HepG2 (cell line): Measurements from ENCODE around the gene RBM44. TPM values are rescaled to one million over a fixed set of nuclear protein-coding genes. Genes with fewer than 3 reads are reported as not detected.

Experiments used
- ATAD3A ChIP-seq: sonication (generic); formaldehyde crosslinking; IDR thresholded peaks from 2 replicates; pipeline ENCODE4 v1.4.0; 2020; ENCODE audit warnings: missing genetic modification reagents
- GABPB1 ChIP-seq: IDR thresholded peaks from 2 replicates; pipeline ENCODE4 v1.6.1; 2016; ENCODE audit warnings: mild to moderate bottlenecking, missing genetic modification reagents, moderate library complexity, missing compliant biosample characterization
- MYPOP ChIP-seq: sonication (generic); formaldehyde crosslinking; IDR thresholded peaks from 2 replicates; pipeline ENCODE4 v1.8.1; 2023; ENCODE audit warnings: mild to moderate bottlenecking, moderate library complexity, missing genetic modification reagents
- RCOR2 ChIP-seq: IDR thresholded peaks from 2 replicates; pipeline ENCODE4 v1.6.1; 2016; ENCODE audit warnings: missing biosample characterization, missing genetic modification reagents
- ZNF230 ChIP-seq: sonication (generic); formaldehyde crosslinking; IDR thresholded peaks from 2 replicates; pipeline ENCODE4 v1.4.0; 2020; ENCODE audit warnings: mild to moderate bottlenecking, missing genetic modification reagents
- ZNF891 ChIP-seq: sonication (generic); formaldehyde crosslinking; IDR thresholded peaks from 2 replicates; pipeline ENCODE4 v1.5.0; 2020; ENCODE audit warnings: mild to moderate bottlenecking, missing genetic modification reagents
- polyA plus RNA-seq, 8 experiments: library from polyadenylated mRNA; depleted of rRNA in 3 of 8; stranded (reverse) in 7 of 8; unstranded in 1 of 8; fragments of >200 nt; fragmentation: Illumina TruSeq in 4 of 8; extraction: Trizol in 4 of 8; gene quantifications; 2 replicates each; pipeline versions ENCODE4 v1.2.1 to v1.2.3, GENCODE V29; 2011 to 2016; ENCODE audit warnings: low read depth in 4 of 8, missing spikeins in 1 of 8, mixed read lengths in 1 of 8; ENCODE audit not compliant: insufficient read depth in 1 of 8
- total RNA-seq, 5 experiments: library from RNA; depleted of rRNA; stranded (reverse); fragments of >200 nt; fragmentation: Illumina TruSeq; extraction: Trizol; gene quantifications; 2 replicates each; pipeline ENCODE4 v1.2.3, GENCODE V29; 2016; ENCODE audit warnings: low read depth in 1 of 5
- TF ChIP-seq, protein P1 (sequence below): sonication (generic); formaldehyde crosslinking; IDR thresholded peaks from 2 replicates; pipeline ENCODE4 v1.5.1; 2020; ENCODE audit warnings: mild to moderate bottlenecking, missing genetic modification reagents, moderate library complexity
- TF ChIP-seq, protein P2 (sequence below): sonication (generic); formaldehyde crosslinking; IDR thresholded peaks from 2 replicates; pipeline ENCODE4 v1.9.0; 2021; ENCODE audit warnings: missing genetic modification reagents, borderline replicate concordance

Gene RBM44
- total and polyA plus RNA-seq, 2 of the 13 experiments (the other 11 are each of a cell fraction or from before 2014, with no cell fraction given): 0.13 to 0.50 TPM

- TF ChIP-seq, protein P1, sequence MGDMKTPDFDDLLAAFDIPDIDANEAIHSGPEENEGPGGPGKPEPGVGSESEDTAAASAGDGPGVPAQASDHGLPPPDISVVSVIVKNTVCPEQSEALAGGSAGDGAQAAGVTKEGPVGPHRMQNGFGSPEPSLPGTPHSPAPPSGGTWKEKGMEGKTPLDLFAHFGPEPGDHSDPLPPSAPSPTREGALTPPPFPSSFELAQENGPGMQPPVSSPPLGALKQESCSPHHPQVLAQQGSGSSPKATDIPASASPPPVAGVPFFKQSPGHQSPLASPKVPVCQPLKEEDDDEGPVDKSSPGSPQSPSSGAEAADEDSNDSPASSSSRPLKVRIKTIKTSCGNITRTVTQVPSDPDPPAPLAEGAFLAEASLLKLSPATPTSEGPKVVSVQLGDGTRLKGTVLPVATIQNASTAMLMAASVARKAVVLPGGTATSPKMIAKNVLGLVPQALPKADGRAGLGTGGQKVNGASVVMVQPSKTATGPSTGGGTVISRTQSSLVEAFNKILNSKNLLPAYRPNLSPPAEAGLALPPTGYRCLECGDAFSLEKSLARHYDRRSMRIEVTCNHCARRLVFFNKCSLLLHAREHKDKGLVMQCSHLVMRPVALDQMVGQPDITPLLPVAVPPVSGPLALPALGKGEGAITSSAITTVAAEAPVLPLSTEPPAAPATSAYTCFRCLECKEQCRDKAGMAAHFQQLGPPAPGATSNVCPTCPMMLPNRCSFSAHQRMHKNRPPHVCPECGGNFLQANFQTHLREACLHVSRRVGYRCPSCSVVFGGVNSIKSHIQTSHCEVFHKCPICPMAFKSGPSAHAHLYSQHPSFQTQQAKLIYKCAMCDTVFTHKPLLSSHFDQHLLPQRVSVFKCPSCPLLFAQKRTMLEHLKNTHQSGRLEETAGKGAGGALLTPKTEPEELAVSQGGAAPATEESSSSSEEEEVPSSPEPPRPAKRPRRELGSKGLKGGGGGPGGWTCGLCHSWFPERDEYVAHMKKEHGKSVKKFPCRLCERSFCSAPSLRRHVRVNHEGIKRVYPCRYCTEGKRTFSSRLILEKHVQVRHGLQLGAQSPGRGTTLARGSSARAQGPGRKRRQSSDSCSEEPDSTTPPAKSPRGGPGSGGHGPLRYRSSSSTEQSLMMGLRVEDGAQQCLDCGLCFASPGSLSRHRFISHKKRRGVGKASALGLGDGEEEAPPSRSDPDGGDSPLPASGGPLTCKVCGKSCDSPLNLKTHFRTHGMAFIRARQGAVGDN (CRISPR knock-in tag): no peak
- TF ChIP-seq GABPB1 (CRISPR knock-in tag) (no peak), ZNF230 (CRISPR knock-in tag) (no peak), ZNF891 (CRISPR knock-in tag) (no peak), MYPOP (no peak), ATAD3A (CRISPR knock-in tag) (no peak), RCOR2 (CRISPR knock-in tag) (no peak)
- TF ChIP-seq, protein P2, sequence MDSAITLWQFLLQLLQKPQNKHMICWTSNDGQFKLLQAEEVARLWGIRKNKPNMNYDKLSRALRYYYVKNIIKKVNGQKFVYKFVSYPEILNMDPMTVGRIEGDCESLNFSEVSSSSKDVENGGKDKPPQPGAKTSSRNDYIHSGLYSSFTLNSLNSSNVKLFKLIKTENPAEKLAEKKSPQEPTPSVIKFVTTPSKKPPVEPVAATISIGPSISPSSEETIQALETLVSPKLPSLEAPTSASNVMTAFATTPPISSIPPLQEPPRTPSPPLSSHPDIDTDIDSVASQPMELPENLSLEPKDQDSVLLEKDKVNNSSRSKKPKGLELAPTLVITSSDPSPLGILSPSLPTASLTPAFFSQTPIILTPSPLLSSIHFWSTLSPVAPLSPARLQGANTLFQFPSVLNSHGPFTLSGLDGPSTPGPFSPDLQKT (CRISPR knock-in tag): no peak
Observed at GRCh38 chr2:237806334-237806733, 7.8 kb downstream of the RBM44 start (continued).
